Midbrain (tissue), 1 donor: ENCODE data around the gene STRIT1.
"Not testable (repeated sequence)": the region's sequence is repeated elsewhere in the genome, so short reads cannot be mapped to it uniquely, and the experiment has no call there.

Source experiments
- DNase-seq: peaks from one replicate; lab custom pipeline; 2025; lab: John Stamatoyannopoulos, UW

Gene STRIT1

DNA sequence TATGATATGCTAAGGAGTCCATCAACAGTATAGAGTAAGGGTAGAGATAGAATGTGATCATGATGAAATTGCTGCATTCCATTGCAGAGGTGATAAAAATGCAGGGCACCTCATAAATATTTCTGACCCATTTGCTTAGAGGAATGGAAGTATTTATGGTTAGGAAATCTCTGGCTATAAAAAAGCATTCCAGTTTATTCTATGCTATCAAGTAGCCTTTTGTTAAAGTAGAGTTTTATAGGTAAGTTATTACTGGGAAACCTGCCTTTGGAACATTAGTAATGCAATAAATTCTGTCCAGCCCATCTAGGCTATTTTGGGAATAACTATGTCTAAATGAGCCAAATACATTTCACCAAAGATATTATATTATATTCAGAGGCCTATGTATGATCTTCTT lies 19.8 kb upstream of the STRIT1 start:
- no peak for DNase-seq

- DNase-seq = no peak
Observed at GRCh38 chr3:155312781-155313180, 19.3 kb upstream of the STRIT1 start.

GRCh38 chr3:155309581-155309980 lies 16.1 kb upstream of the STRIT1 start:
- DNase-seq = no peak

DNA sequence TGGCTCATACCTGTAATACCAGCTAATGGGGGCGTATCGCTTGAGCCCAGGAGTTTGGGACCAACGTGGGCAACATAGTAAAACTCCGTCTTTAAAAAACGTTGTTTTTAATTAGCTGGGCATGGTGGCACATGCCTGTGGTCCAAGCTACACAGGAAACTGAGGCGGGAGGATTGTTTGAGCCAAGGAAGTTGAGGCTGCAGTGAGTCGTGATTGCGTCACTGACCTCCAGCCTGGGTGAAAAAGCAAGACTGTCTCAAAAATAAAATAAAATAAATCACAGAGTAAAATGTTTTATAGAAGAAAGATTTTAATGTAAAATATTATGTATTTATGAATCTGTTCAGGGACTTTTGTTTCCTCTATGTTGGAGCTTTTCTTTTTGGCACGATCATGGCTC lies 15.3 kb upstream of the STRIT1 start:
- no peak for DNase-seq

- DNase-seq = no peak
Observed at GRCh38 chr3:155307183-155307582, 13.7 kb upstream of the STRIT1 start.

DNA sequence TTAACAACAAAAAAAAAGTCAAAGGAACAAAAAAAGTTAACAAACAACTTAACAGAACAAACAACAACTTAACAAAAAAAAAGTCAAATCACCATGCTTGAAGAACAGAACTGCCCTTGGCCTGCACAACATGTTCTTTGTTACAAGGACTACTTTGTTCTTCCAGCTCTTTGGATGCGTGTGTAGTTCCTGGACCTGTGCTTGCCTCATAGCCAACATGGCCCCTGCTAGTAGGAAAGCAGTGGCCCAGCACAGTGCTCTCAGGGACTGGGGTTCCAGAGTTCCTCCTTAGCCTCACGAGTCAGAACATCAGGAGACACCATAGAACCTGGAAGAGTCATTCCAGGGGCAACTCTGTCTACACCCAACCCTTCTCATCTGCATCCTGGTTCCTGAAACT lies 10.9 kb upstream of the STRIT1 start:
- DNase-seq = no peak

GRCh38 chr3:155303540-155304097 lies 10.1 kb upstream of the STRIT1 start:
- DNase-seq = no peak

DNA sequence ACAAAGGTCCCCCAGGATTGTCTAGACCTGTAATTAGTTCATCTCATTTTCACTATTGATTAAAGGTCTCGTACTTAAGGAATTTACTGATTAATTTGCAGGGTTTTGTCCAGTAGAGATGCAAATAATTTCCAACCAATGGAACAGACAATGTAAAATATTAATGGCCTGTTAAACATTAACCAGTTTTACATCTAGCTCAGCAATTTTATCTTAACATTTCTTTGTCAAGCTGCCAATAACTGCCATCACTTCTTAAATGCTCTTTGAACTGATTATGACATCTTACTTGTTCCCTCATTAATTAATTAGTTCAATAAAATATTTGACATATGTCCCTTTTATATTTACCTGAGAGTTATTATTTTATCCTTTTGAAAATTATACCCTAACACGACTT lies 9.4 kb upstream of the STRIT1 start:
- DNase-seq = no peak

DNA sequence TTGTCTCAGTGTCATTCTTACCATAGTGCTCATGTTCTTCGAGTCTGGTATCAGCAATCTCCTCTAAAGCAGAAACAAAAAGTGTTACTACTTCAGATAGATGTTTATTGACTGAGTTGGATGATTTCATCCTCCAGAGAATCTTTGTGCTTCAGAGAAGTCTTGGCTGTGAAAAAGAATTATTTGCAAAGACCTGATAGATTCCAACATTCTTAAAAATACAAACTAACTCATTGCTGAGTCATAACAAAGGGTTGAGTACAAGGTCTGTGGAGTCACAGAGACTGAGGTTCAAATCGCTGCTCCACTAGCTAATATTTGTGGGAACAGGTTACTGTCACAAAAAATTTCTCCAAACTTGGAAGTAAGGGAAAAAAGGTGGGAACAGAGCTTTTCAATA lies 9.0 kb upstream of the STRIT1 start:
- DNase-seq = no peak

DNA sequence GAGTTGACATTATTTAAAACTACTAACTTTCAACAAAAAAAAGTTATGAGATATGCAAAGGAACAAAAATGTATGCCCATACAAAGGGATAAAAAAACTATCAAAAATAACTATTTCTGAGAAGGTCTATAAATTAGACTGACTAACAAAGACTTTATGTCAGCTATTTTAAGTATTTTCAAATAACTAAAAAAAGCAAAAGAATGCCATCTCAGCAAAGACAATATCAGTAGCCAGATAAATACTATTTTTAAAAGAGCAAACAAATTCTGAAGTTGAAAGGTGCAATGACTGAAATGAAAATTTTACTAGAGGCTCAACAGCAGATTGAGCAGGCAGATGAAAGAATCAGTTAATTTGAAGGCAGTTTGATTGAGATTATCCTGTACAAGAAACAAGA lies 3.6 kb upstream of the STRIT1 start:
- no peak for DNase-seq

- DNase-seq = no peak
Observed at GRCh38 chr3:155296413-155296812, 2.9 kb upstream of the STRIT1 start.

GRCh38 chr3:155292693-155293092 lies 790 bp downstream of the STRIT1 start:
- DNase-seq = no peak

DNA sequence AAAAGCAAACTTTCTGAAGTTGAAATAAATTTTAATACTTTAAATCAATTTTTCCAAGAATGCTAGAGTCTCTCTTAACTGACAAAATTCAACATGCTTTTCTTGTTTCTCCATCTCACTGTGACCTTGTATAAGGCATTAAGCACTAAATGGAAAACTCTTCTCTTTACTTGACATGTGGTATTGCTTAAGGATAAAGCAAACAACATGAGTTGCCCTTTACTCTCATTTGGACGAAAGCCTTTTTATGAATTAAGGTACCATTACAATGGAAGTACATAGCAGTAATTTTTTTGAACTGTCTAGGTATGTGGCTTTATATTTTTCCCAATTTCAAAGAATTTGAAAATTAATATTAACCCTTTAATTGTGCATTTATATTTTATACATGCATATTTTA lies 1.4 kb downstream of the STRIT1 start:
- no peak for DNase-seq

DNA sequence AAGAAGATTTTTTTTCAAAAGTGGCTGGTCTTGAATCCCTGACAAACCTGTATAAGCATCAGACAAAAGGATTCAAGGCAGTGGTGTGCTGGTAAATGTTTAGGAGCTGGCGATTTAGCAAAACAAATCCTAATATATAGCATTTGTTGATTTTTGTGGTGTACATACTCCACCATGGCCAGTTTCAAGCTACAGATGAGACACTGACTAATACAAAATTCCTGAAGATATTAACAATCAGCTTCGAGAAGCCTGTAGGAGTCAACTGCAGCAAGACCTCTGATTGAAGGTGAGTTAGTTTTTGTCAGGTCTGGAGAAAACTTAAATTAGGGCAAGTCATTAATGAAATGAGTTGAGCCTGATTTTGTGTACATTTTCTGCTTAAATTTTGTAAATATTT lies 6.7 kb downstream of the STRIT1 start:
- DNase-seq = no peak

DNA sequence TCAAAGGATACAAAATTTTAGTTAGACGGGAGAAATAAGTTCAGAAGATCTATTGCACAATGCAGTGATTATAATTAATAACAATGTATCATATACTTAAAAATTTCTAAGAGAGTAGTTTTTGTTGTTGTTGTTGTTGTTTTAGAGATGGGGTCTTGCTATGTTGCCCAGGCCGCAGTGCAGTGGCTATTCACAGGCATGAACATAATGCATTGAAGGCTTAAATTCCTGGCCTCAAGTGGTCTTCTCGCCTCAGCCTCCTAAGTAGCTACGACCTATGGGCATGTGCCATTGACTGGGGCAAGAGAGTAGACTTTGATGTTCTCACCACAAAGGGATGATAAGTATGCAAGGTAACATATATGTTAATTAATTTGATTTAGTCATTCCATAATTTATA lies 7.5 kb downstream of the STRIT1 start:
- DNase-seq = no peak

DNA sequence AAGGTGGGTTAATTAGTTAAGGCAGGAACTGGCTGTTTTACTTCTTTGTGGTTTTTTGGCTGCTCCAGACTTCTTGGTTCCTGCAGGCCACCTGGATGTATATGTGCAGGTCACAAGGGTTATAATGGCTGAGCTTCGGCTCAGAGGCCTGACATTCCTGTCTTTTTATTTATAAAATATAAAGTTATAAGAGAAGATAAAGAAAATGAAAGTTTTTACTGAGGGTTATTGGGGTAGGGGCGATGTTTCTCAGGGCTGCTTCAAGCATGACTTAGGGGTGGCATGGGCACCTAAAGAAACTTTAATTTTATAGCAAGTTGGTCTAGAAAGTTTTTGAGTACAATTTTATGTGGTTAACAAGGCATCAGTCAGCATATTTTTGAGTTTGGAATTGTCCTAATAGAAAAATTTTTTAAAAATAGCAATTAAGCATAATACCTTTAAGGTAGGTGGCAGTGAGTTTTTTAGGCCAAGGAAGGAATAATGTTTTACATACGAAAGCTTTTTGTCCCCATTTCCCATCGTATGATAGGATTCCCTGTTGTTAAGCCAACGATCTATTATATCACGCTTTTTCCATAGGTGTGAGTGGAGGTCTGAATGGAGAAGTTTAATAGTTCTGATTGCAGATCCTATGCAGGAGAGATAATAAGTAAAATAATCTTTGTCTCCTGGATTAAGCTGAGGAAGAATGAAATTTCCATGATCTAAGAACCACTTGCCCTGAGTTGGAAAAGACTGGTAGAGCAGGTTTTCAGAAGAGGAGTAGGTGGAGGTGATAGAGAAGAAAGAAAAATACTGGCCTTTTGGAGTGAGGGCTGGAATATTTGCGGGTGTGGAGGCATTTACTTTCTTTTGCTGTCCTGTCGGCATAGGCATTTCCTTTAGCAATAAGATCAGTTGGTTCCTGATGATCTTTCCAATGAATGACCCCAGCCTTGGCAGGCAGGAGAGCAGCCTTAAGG lies 10.1 kb downstream of the STRIT1 start:
- no peak for DNase-seq

DNA sequence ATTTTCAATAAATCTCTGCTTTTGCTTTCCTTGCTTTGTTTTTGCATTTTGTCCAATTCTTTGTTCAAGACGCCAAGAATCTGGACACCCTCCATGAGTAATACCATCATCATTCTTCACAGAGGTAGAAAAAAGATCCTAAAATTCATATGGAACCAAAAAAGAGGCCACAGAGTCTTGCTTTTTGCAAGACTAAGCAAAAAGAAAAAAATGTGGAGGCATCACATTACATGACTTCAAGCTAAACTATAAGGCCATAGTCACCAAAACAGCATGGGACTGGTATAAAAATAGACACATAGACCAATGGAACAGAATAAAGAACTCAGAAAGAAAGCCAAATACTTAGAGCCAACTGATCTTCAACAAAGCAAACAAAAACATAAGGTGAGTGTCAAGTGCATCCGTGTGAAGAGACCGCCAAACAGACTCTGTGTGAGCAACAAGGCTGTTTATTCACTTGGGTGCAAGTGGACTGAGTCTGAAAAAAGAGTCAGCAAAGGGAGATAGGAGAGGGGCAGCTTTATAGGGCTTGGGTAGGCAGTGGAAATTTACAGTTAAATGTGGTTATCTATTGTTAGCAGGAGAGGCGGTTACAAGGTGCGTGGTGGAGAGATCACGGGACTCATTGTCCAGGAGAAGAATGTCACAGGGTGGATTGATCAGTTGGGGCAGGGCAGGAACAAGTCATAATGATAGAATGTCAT lies 10.9 kb downstream of the STRIT1 start:
- no peak for DNase-seq

DNA sequence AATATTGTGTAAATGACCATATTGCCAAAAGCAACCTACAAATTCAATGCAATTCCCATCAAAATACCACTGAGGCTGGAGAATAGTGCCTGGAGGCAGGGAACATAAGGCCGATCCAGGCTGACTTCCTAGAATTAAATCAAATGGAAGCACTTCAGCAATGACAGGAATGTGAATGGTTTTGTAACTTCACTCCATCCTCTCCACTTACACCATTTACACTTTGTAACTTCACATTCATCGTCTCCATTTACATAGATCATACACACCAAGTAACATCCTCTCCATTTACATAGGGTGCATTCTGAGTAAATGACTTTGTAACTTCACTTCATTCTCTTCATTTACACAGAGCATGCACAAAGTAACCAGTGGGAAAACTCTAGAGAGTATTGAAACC lies 11.6 kb downstream of the STRIT1 start:
- no peak for DNase-seq

DNA sequence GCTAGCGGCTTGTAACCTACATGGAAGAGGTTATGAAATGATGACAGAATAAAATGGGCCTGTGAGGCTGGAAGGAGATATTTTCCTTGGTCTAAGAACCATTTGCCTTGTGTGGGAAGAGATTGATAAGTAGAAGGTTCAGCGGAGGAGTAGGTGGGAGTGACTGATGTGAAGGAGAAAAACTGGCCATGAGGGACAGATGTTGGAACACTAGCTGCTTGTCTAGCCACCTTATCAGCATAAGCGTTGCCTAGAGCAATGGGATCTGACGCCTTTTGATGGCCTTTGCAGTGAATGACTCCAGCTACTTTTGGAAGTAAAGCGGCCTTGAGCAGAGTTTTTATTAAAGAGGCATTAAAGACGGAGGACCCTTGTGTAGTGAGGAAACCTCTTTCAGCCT lies 17.4 kb downstream of the STRIT1 start:
- DNase-seq = not testable (repeated sequence)

- DNase-seq = not testable (repeated sequence)
Observed at GRCh38 chr3:155275159-155275754, 18.2 kb downstream of the STRIT1 start.

DNA sequence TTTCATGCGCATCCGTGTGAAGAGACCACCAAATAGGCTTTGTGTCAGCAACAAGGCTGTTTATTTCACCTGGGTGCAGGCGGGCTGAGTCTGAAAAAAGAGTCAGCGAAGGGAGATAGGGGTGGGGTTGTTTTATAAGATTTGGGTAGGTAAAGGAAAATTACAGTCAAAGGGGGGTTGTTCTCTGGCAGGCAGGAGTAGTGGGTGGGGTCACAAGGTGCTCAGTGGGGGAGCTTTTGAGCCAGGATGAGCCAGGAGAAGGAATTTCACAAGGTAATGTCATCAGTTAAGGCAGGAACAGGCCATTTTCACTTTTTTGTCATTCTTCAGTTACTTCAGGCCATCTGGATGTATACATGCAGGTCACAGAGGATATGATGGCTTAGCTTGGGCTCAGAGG lies 19.0 kb downstream of the STRIT1 start:
- not testable (repeated sequence) for DNase-seq

DNA sequence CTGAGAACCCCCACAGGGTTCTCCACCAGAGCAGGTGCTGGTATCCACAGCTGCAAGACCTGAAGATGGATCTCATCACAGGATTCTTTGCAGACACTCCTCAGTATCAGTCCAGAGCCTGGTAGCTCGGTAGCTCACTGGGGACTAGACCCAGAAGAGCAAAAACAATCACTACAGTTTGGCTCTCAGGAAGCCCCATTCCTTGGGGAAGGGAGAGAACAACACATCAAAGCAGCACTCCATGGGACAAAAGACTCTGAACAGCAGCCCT lies 22.2 kb downstream of the STRIT1 start:
- DNase-seq = no peak
